GM10266 (cell line): Measurements from ENCODE around the gene CSTF2T.

Experiments used
- DNase-seq: peaks from one replicate; pipeline ENCODE4 v3.0.0; 2012; ENCODE audit errors: extremely low spot score
- CTCF ChIP-seq: IDR thresholded peaks from 2 replicates; pipeline ENCODE4 v1.5.1; 2012; ENCODE audit warnings: mild to moderate bottlenecking, low read depth; ENCODE audit not compliant: control insufficient read depth, insufficient read depth; ENCODE audit errors: missing control alignments

The CSTF2T gene

GRCh38 chr10:51729822-51730555 is 30.6 kb upstream of the CSTF2T start:
- no peak for DNase-seq

GRCh38 chr10:51724038-51724437 is 24.6 kb upstream of the CSTF2T start:
- no peak for DNase-seq

More at GRCh38 chr10:51729822-51730555, 30.6 kb upstream of the CSTF2T start:
- TF ChIP-seq CTCF, result no peak

GRCh38 chr10:51718804-51719291 is 19.5 kb upstream of the CSTF2T start:
- no peak for TF ChIP-seq CTCF
- no peak for DNase-seq

More at GRCh38 chr10:51724038-51724437, 24.6 kb upstream of the CSTF2T start:
- no peak for TF ChIP-seq CTCF

DNA sequence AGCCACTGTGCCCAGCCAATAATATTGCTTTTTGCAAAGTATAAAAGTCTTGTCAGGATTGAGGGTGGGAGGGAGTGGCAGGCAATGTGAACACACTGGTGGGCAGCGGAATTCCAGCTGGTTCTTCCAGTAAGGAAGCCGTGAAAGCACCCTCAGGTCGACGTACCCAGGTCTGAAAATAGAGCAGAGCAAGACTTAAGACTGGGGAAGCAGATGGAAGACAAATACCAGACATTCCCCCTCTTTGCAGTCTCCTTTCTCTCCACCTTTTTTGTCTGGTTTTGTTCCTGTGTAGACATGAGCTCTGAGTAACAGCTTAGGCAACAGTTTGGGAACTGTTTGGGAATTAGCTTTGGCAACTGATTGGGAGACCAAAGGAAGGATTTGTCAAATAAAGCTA is 17.6 kb upstream of the CSTF2T start:
- DNase-seq, result no peak

DNA sequence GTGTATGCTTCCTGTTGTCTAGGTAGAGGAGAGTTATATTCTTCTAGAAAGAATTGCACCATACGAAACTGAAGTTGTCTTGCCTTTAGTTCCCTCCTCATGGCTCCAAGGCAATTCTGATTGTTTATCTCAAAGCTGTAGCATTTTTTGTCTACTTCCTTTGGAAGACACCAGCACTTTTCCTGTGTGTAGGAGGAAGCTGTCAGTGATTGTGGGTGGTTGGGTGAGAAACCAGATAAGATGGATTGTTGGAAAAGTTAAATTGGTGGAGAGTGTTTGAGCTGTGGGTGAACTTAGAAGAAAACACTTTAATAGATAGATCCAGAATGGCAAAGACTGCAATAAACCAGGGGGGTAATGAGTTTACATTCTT is 12.1 kb upstream of the CSTF2T start:
- no peak for DNase-seq
- TF ChIP-seq CTCF, result no peak

More for the DNA sequence above, 17.6 kb upstream of the CSTF2T start:
- no peak for TF ChIP-seq CTCF

- no peak for TF ChIP-seq CTCF
- no peak for DNase-seq
Observed at GRCh38 chr10:51709324-51709972, 10.1 kb upstream of the CSTF2T start.

DNA sequence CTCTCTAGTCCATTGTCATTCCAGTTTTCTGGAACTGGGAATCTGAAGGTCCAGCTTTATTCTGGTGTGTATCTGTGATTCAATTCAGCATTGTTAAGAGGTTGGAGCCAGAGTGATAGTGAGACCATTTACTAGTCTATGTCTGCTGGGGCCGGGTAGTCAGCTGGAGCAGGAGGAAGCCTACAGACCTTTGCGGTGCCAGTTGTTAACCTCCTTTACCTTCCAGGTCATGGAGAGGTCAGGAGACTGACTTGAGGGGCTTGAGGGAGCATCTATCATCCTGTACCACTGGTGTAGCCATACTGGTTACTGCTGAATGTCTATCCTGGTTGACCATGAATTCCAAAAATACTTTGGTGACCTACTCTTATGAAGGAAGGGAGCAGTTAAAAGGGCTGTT is 9.2 kb upstream of the CSTF2T start:
- TF ChIP-seq CTCF, result no peak
- DNase-seq, result no peak
